CD4-positive, alpha-beta memory T cell (primary cell): ENCODE measurements around the gene MARCKSL1. TPM values are rescaled to one million over a fixed set of nuclear protein-coding genes. Genes with fewer than 3 reads are reported as not detected.

Experiments
- CTCF ChIA-PET: fragments of 350-600 bp; sonication (Branson Sonifier 250); formaldehyde crosslinking; loops from one replicate; lab custom pipeline; 2021; ENCODE audit warnings: inconsistent platforms; ENCODE audit not compliant: partially characterized antibody; lab: Charles Lee
- POLR2A ChIA-PET: fragments of 350-600 bp; sonication (Branson Sonifier 250); formaldehyde crosslinking; loops from one replicate; lab custom pipeline; 2021; ENCODE audit not compliant: partially characterized antibody; lab: Charles Lee
- DNase-seq, 5 donors: peaks; one replicate each; pipeline versions ENCODE4 v3.0.0 to v3.0.0-alpha.2; 2020 to 2022; ENCODE audit warnings: mixed read lengths in 1 of 5
- H3K27ac ChIP-seq: one replicate; pipeline ENCODE4 v1.7.0; 2013; ENCODE audit warnings: low read depth, low read length
- H3K27me3 ChIP-seq: 2 replicates; pipeline ENCODE4 v1.7.0; 2013; ENCODE audit warnings: mild to moderate bottlenecking, low read length, moderate library complexity; ENCODE audit not compliant: insufficient read depth
- H3K36me3 ChIP-seq: 2 replicates; pipeline ENCODE4 v1.7.0; 2013; ENCODE audit warnings: mild to moderate bottlenecking, low read length, moderate library complexity; ENCODE audit not compliant: insufficient read depth
- H3K4me1 ChIP-seq: 2 replicates; pipeline ENCODE4 v1.7.0; 2013; ENCODE audit warnings: mild to moderate bottlenecking, low read length, moderate library complexity; ENCODE audit not compliant: insufficient read depth
- H3K4me3 ChIP-seq, 2 donors: one replicate each; pipeline ENCODE4 v1.7.0; 2013; ENCODE audit warnings: low read length in 2 of 2, mild to moderate bottlenecking in 1 of 2
- H3K9me3 ChIP-seq, 2 donors: one replicate each; pipeline ENCODE4 v1.7.0; 2013; ENCODE audit warnings: low read length in 2 of 2, control low read depth in 1 of 2; ENCODE audit not compliant: control insufficient read depth in 1 of 2
- H3K27ac Mint-ChIP-seq, 7 donors: one replicate each; pipeline ENCODE4 v1.8.0; 2020 to 2021; ENCODE audit warnings: mixed read lengths in 7 of 7, mild to moderate bottlenecking in 6 of 7, inconsistent platforms in 3 of 7, moderate library complexity in 3 of 7
- H3K27me3 Mint-ChIP-seq, 2 donors: one replicate each; pipeline ENCODE4 v1.8.0; 2020 to 2021; ENCODE audit warnings: mixed read lengths in 2 of 2
- H3K36me3 Mint-ChIP-seq, 2 donors: one replicate each; pipeline ENCODE4 v1.8.0; 2020 to 2021; ENCODE audit warnings: mixed read lengths in 2 of 2, inconsistent platforms in 1 of 2, mild to moderate bottlenecking in 1 of 2
- H3K4me1 Mint-ChIP-seq, 4 donors: one replicate each; pipeline ENCODE4 v1.8.0; 2020 to 2021; ENCODE audit warnings: mixed read lengths in 4 of 4, mild to moderate bottlenecking in 1 of 4
- H3K4me3 Mint-ChIP-seq, 8 donors: one replicate each; pipeline ENCODE4 v1.8.0; 2020 to 2021; ENCODE audit warnings: mixed read lengths in 8 of 8, mild to moderate bottlenecking in 7 of 8, moderate library complexity in 6 of 8, inconsistent platforms in 3 of 8
- H3K9me3 Mint-ChIP-seq, 8 donors: one replicate each; pipeline ENCODE4 v1.8.0; 2020 to 2021; ENCODE audit warnings: mixed read lengths in 8 of 8, mild to moderate bottlenecking in 5 of 8, inconsistent platforms in 3 of 8, moderate library complexity in 1 of 8
- intact Hi-C: fragments of 100-400 bp; cut with micrococcal nuclease; formaldehyde crosslinking; loops from one replicate; pipeline ENCODE4 v1.15.1; 2023
- polyA plus RNA-seq, 2 donors: library from polyadenylated mRNA; unstranded; fragments of 300-500 nt; fragmentation: Illumina TruSeq; gene quantifications; one replicate each; pipeline ENCODE4 v1.2.3, GENCODE V29; 2021
- total RNA-seq, 2 experiments: library from RNA; stranded (reverse); gene quantifications; one replicate each; pipeline ENCODE4 v1.2.3, GENCODE V29; 2021

The MARCKSL1 gene
- total and polyA plus RNA-seq, 4 experiments from 2014 or later, result 46.5 to 75.9 (median 60.9) TPM

DNA sequence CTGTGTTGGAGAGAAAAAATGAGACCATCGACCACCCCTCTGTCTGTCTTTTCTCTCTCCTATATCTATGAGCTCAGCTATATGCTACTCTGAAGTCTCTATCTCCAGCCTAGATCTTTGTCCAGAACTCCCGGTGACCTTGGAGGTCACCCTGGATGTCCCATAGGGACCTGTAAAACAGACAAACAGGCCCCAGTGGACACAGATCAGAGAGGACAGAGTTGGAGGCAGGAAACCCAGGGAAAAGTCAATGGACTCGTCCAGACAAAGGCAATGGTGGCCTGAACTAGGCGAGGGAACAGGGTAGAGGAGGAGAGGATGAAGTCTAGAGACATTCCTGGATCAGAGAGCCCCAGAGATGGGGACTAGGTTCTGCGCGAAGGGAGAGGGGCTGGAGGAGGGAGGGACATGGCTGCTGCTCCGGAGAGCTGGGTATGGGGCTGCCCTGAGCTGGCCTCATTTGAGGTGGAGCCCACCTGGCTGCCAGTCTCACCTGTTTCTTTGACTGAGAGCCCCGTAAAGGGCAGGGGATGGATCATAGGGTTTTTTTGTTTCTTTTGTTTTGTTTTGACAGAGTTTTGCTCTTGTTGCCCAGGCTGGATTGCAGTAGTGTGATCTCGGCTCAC is 10.6 kb upstream of the MARCKSL1 start:
- H3K9me3 ChIP-seq, result no peaks in the 10 kb centered on the region
- intact Hi-C loops, result no loop called here
- H3K4me3 ChIP-seq, result no peak overlapping the region
- no peak for DNase-seq
- H3K36me3 Mint-ChIP-seq, result no peaks in the 10 kb centered on the region
- no peaks in the 10 kb centered on the region for H3K27me3 Mint-ChIP-seq
- no peaks in the 10 kb centered on the region for H3K27me3 ChIP-seq
- ChIA-PET POLR2A (interaction anchor here (1.0 to 12.7 kb wide), 5 partner anchors 10 to 106 kb away, joined by 3 to 173 read pairs (median 8); partner anchors contain the start of genes HDAC1 and MARCKSL1), CTCF (interaction anchor here (0.9 to 2.8 kb wide), 6 partner anchors 9 to 131 kb away, joined by 3 to 13 read pairs (median 3); partner anchors contain the start of gene MARCKSL1)
- no peak overlapping the region for H3K27ac ChIP-seq
- peak overlapping the region in 4 of 7 donors; percentile 1 to 62 (median 27) for H3K27ac Mint-ChIP-seq
- H3K4me1 Mint-ChIP-seq, result peaks cover 29 to 59% (median 47%) of the 10 kb centered on the region in 4 donors
- peak overlapping the region in 1 of 8 donors; percentile 25 for H3K4me3 Mint-ChIP-seq
- H3K4me1 ChIP-seq, result peaks cover 50% of the 10 kb centered on the region
- H3K36me3 ChIP-seq, result no peaks in the 10 kb centered on the region
- H3K9me3 Mint-ChIP-seq, result peaks cover 0 to 1% (median 0%) of the 10 kb centered on the region in 8 donors

DNA sequence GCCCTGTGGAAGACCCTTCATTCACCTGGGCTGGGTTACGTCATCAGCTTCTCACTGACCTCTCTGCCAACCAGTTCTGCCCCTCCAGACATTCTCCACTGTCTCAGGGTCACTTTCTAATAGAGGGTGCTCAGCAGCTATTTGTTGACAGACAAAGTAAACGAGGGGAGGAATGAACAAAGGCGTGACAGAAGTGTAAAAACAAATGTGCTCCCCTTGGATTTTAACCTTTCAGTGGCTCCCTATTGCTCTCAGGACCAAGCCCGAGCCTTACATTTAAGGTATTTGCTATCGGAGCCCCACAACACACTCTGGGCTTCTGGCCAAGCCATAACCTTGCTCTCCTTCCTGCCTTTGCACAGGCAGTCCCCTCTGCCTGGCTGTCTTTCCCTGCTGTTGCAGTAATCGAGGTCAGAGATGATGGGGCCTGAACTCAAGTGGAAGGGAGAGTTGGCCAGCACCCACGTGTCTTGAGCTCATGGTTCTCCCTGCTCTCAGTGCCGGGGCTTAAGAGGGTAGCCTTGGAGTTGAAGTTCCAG is 9.3 kb upstream of the MARCKSL1 start:
- peaks cover 25 to 52% (median 40%) of the 10 kb centered on the region in 4 donors for H3K4me1 Mint-ChIP-seq
- Histone ChIP-seq H3K27me3 (no peaks in the 10 kb centered on the region), H3K9me3 (no peaks in the 10 kb centered on the region), H3K27ac (no peak overlapping the region), H3K4me3 (no peak overlapping the region), H3K4me1 (peaks cover 44% of the 10 kb centered on the region), H3K36me3 (no peaks in the 10 kb centered on the region)
- no peaks in the 10 kb centered on the region for H3K36me3 Mint-ChIP-seq
- intact Hi-C loops, result no loop called here
- ChIA-PET POLR2A (interaction anchor here (0.6 to 12.7 kb wide), 12 partner anchors 9 to 105 kb away, joined by 3 to 173 read pairs (median 5); partner anchors contain the start of genes HDAC1 and MARCKSL1), CTCF (interaction anchor here (0.8 to 2.5 kb wide), 8 partner anchors 8 to 131 kb away, joined by 3 to 11 read pairs (median 3); partner anchors contain the start of gene MARCKSL1)
- DNase-seq, result peak; percentile 43 to 58 (median 51)
- H3K9me3 Mint-ChIP-seq, result peaks cover 0 to 1% (median 0%) of the 10 kb centered on the region in 8 donors
- H3K4me3 Mint-ChIP-seq, result peak overlapping the region in 6 of 8 donors; percentile 8 to 72 (median 42)
- H3K27ac Mint-ChIP-seq, result peak overlapping the region in 6 of 7 donors; percentile 26 to 75 (median 58)
- H3K27me3 Mint-ChIP-seq, result no peaks in the 10 kb centered on the region

DNA sequence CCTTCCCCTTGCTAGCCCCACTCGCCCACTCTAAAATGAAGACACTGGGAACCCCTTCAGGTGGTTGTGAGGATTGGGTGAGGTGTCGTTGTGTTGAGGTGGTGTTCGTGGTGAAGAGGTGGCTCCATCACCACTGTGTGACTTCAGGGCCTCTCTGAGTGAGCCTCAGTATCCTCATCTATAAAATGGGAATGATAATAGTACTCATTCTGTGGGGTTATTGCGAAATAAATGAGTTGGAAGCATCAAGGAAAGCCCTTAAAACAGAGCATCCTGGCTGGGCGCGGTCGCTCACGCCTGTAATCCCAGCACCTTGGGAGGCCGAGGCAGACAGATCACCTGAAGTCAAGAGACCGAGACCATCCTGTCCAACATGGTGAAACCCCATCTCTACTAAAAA is 6.7 kb upstream of the MARCKSL1 start:
- Mint-ChIP-seq H3K27ac (peak overlapping the region in 1 of 7 donors; percentile 46), H3K4me1 (peaks cover 17 to 38% (median 28%) of the 10 kb centered on the region in 4 donors), H3K4me3 (no peak overlapping the region), H3K36me3 (no peaks in the 10 kb centered on the region), H3K9me3 (peaks cover 0 to 1% (median 0%) of the 10 kb centered on the region in 8 donors), H3K27me3 (no peaks in the 10 kb centered on the region)
- no peaks in the 10 kb centered on the region for H3K27me3 ChIP-seq
- H3K9me3 ChIP-seq, result no peaks in the 10 kb centered on the region
- POLR2A ChIA-PET, result no interaction called here
- CTCF ChIA-PET, result no interaction called here
- peaks cover 27% of the 10 kb centered on the region for H3K4me1 ChIP-seq
- no peaks in the 10 kb centered on the region for H3K36me3 ChIP-seq
- H3K4me3 ChIP-seq, result no peak overlapping the region
- DNase-seq, result no peak
- intact Hi-C loops, result no loop called here
- no peak overlapping the region for H3K27ac ChIP-seq

DNA sequence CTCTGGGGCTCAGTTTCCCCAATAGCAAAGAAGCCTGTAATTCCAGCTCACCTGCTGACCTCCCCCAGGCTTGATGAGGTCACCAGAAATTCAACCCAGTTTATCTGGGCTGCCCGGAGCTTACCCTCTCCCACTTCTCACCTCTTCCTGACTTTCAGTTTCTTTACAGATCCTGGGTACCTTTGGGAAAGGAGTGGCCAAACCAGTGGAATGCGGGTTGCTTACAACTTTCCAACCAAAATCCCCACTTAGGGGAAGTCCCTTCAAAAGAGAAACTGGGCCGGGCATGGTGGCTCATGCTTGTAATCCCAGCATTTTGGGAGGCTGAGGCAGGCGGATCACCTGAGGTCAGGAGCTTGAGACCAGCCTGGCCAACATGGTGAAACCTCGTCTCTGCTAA is 5.9 kb upstream of the MARCKSL1 start:
- Mint-ChIP-seq H3K4me3 (no peak overlapping the region), H3K27ac (no peak overlapping the region), H3K27me3 (no peaks in the 10 kb centered on the region), H3K9me3 (peaks cover 0 to 1% (median 0%) of the 10 kb centered on the region in 8 donors), H3K4me1 (peaks cover 22 to 46% (median 33%) of the 10 kb centered on the region in 4 donors), H3K36me3 (no peaks in the 10 kb centered on the region)
- Histone ChIP-seq H3K27me3 (no peaks in the 10 kb centered on the region), H3K27ac (no peak overlapping the region), H3K4me3 (no peak overlapping the region), H3K9me3 (no peaks in the 10 kb centered on the region), H3K36me3 (no peaks in the 10 kb centered on the region), H3K4me1 (peaks cover 34% of the 10 kb centered on the region)
- no peak for DNase-seq
- intact Hi-C loops, result no loop called here
- ChIA-PET CTCF (no interaction called here), POLR2A (interaction anchor here (0.7 to 1.3 kb wide), 3 partner anchors 9 to 91 kb away, joined by 3 read pairs; partner anchors contain the start of gene LCK)

DNA sequence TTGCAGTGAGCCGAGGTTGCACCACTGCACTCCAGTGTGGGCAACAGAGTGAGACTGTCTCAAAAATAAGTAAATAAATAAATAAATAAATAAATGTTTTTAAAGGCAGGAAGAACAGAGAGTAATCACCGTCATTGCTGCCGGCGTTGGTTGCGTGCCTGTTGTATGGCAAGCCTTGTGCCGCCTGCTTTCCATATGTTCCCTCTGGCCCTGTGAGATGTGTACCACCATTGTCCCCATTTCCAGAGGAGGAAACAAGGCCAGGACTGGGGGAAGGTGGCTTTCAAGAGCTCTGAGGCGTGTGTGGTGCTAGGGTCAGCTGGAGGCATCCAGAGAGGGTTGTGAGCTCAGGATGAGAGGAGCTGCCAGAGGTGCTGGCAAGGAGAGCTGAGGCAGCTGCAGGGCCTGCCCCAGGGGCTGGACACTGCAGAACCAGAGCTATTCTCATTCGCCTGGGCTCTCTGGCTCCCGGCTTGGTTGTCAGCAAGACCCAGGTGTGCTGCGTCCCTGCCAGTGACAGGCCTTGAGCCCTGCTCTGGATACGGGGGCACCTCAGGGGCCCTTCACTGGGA is 5.2 kb upstream of the MARCKSL1 start:
- Histone ChIP-seq H3K9me3 (no peaks in the 10 kb centered on the region), H3K27me3 (no peaks in the 10 kb centered on the region), H3K36me3 (no peaks in the 10 kb centered on the region), H3K4me3 (no peak overlapping the region), H3K27ac (no peak overlapping the region), H3K4me1 (peaks cover 36% of the 10 kb centered on the region)
- Mint-ChIP-seq H3K27ac (no peak overlapping the region), H3K4me1 (peaks cover 24 to 46% (median 32%) of the 10 kb centered on the region in 4 donors), H3K4me3 (no peak overlapping the region), H3K9me3 (peaks cover 0 to 1% (median 0%) of the 10 kb centered on the region in 8 donors), H3K27me3 (no peaks in the 10 kb centered on the region), H3K36me3 (no peaks in the 10 kb centered on the region)
- DNase-seq, result no peak
- CTCF ChIA-PET, result no interaction called here
- POLR2A ChIA-PET, result interaction anchor here (0.7 to 8.5 kb wide), 5 partner anchors 9 to 120 kb away, joined by 3 to 173 read pairs (median 3); partner anchors contain the start of gene LCK
- intact Hi-C loops, result no loop called here

DNA sequence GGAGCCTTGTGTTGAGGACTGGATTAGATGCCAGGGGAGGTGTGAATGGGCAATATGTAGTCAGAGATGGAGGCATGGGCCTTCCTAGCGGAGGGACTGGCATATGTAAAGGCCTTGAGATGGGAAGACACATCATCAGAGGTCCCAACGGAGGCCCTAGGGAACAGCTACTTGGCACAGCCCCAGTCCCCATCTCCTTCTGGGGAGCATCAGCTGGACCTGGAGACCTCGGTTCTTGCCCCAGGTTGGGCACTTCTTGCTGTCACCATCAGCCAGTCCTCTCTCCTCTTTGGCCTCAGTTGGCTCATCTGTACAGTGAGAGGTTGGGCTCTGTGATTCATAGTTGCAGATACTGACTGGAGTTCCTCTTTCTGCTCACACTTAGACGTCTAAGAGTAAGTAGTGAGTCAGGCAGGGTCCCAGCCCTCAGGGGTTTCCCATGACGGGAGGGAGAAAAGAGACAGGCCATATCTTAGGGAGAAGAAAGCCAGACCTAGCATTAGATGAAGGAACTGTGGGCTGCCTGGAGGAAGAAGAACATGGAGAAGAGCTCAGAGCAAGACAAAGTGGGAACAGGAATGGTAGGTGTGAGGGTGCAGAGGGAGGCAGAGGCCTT is 3.4 kb upstream of the MARCKSL1 start:
- peaks cover 0 to 4% of the 10 kb centered on the region in 2 donors for H3K36me3 Mint-ChIP-seq
- H3K9me3 Mint-ChIP-seq, result peaks cover 0 to 3% (median 0%) of the 10 kb centered on the region in 8 donors
- H3K4me1 ChIP-seq, result peaks cover 29% of the 10 kb centered on the region
- no peaks in the 10 kb centered on the region for H3K27me3 ChIP-seq
- peak overlapping the region in 2 of 7 donors; percentile 30 to 52 for H3K27ac Mint-ChIP-seq
- peaks cover 16 to 37% (median 24%) of the 10 kb centered on the region in 4 donors for H3K4me1 Mint-ChIP-seq
- H3K4me3 Mint-ChIP-seq, result no peak overlapping the region
- intact Hi-C loops, result no loop called here
- no peak overlapping the region for H3K4me3 ChIP-seq
- DNase-seq, result no peak
- no peak overlapping the region for H3K27ac ChIP-seq
- CTCF ChIA-PET, result interaction anchor here (1.1 kb wide), 1 partner anchor 12 kb away, joined by 4 read pairs; no protein-coding TSS in a partner anchor
- H3K9me3 ChIP-seq, result no peaks in the 10 kb centered on the region
- POLR2A ChIA-PET, result interaction anchor here (0.5 to 8.5 kb wide), 3 partner anchors 11 to 50 kb away, joined by 3 to 173 read pairs (median 91); partner anchors contain the start of gene HDAC1
- H3K27me3 Mint-ChIP-seq, result no peaks in the 10 kb centered on the region
- no peaks in the 10 kb centered on the region for H3K36me3 ChIP-seq
